Smooth muscle cell (in vitro differentiated cells): ENCODE measurements around the gene GLYR1. TPM values are rescaled to one million over a fixed set of nuclear protein-coding genes. Genes with fewer than 3 reads are reported as not detected.

ENCODE experiments used
- DNase-seq: peaks from one replicate; lab custom pipeline; 2025; ENCODE audit not compliant: unreplicated experiment; lab: John Stamatoyannopoulos, UW
- H2AFZ ChIP-seq: fragments of 200-600 bp; sonication (generic); 2 replicates; pipeline ENCODE4 v1.6.0; 2016; ENCODE audit warnings: antibody characterized with exemption, low read depth, mild to moderate bottlenecking
- H3F3A ChIP-seq: fragments of 200-600 bp; sonication (generic); 2 replicates; pipeline ENCODE4 v1.6.0; 2017; ENCODE audit warnings: antibody characterized with exemption, low read depth
- H3K27ac ChIP-seq: fragments of 200-600 bp; sonication (generic); 2 replicates; pipeline ENCODE4 v1.5.1; 2016; ENCODE audit warnings: low read depth, mild to moderate bottlenecking
- H3K27me3 ChIP-seq: fragments of 200-600 bp; sonication (generic); 2 replicates; pipeline ENCODE4 v1.6.1; 2016; ENCODE audit warnings: low read depth, mild to moderate bottlenecking
- H3K36me3 ChIP-seq: fragments of 200-600 bp; sonication (generic); 2 replicates; pipeline ENCODE4 v1.5.1; 2016; ENCODE audit warnings: low read depth
- H3K4me1 ChIP-seq: fragments of 200-600 bp; sonication (generic); 2 replicates; pipeline ENCODE4 v1.5.1; 2016; ENCODE audit warnings: low read depth
- H3K4me2 ChIP-seq: fragments of 200-600 bp; sonication (generic); 2 replicates; pipeline ENCODE4 v1.6.0; 2016; ENCODE audit warnings: mild to moderate bottlenecking
- H3K4me3 ChIP-seq: fragments of 200-600 bp; sonication (generic); 2 replicates; pipeline ENCODE4 v1.5.1; 2016; ENCODE audit warnings: mild to moderate bottlenecking
- H3K79me2 ChIP-seq: fragments of 200-600 bp; sonication (generic); 2 replicates; pipeline ENCODE4 v1.6.0; 2016; ENCODE audit warnings: low read depth, mild to moderate bottlenecking
- H3K9ac ChIP-seq: fragments of 200-600 bp; sonication (generic); 2 replicates; pipeline ENCODE4 v1.6.0; 2016; ENCODE audit warnings: low read depth
- H3K9me3 ChIP-seq: fragments of 200-600 bp; sonication (generic); replicated peaks from 2 replicates; pipeline ENCODE4 v1.5.1; 2016; ENCODE audit warnings: low read depth
- H4K20me1 ChIP-seq: fragments of 200-600 bp; sonication (generic); 2 replicates; pipeline ENCODE4 v1.6.0; 2016; ENCODE audit warnings: low read depth
- CTCF ChIP-seq: fragments of 200-600 bp; sonication (generic); IDR thresholded peaks from 2 replicates; pipeline ENCODE4 v1.5.1; 2017; ENCODE audit warnings: borderline replicate concordance, mild to moderate bottlenecking, antibody characterized with exemption; ENCODE audit not compliant: insufficient read depth, poor library complexity, severe bottlenecking
- WGBS: methylation state at CpG from one replicate; pipeline ENCODE4 v1.1.7; 2016; ENCODE audit warnings: low lambda C conversion rate; 5-methylcytosine and 5-hydroxymethylcytosine counted together
- polyA plus RNA-seq: library from polyadenylated mRNA; unstranded; fragments of >200 nt; fragmentation: Nextera tagmentation; extraction: Ambion mirVana; gene quantifications from 2 replicates; pipeline ENCODE4 v1.2.1, GENCODE V29; 2016
- total RNA-seq: library from RNA; depleted of rRNA; stranded (reverse); fragments of >200 nt; gene quantifications from 2 replicates; pipeline ENCODE4 v1.2.3, GENCODE V29; 2014

Gene GLYR1
- total and polyA plus RNA-seq, 2 experiments from 2014 or later: 26.4 to 28.9 TPM

GRCh38 chr16:4798456-4798855 is 48.6 kb downstream of the GLYR1 start:
- Histone ChIP-seq H3K4me1 (peaks cover 5% of the 10 kb centered on the region), H2AFZ (no peak overlapping the region), H3K9me3 (no peaks in the 10 kb centered on the region), H3K36me3 (no peaks in the 10 kb centered on the region), H3K27me3 (no peaks in the 10 kb centered on the region), H3K79me2 (peaks cover 4% of the 10 kb centered on the region), H3K9ac (no peak overlapping the region), H3K4me3 (no peak overlapping the region), H3K27ac (no peak overlapping the region), H4K20me1 (no peaks in the 10 kb centered on the region), H3K4me2 (no peak overlapping the region), H3F3A (peaks cover 5% of the 10 kb centered on the region)
- 97% methylated on average over 16 of the region's 16 CpGs for WGBS
- TF ChIP-seq CTCF: no peak
- DNase-seq: no peak

- Histone ChIP-seq H3K9ac (no peak overlapping the region), H3K4me2 (no peak overlapping the region), H3F3A (no peaks in the 10 kb centered on the region), H3K9me3 (no peaks in the 10 kb centered on the region), H4K20me1 (no peaks in the 10 kb centered on the region), H3K4me1 (no peaks in the 10 kb centered on the region), H3K27me3 (no peaks in the 10 kb centered on the region), H3K36me3 (no peaks in the 10 kb centered on the region), H3K4me3 (no peak overlapping the region), H2AFZ (no peak overlapping the region), H3K79me2 (peaks cover 4% of the 10 kb centered on the region), H3K27ac (no peak overlapping the region)
- DNase-seq: no peak
- 94% methylated on average over 21 of the region's 22 CpGs for WGBS
- TF ChIP-seq CTCF: no peak
Measured at GRCh38 chr16:4797805-4798252, 49.3 kb downstream of the GLYR1 start.

- WGBS: 88% methylated on average over 17 of the region's 21 CpGs
- Histone ChIP-seq H3F3A (no peaks in the 10 kb centered on the region), H3K9me3 (no peaks in the 10 kb centered on the region), H3K9ac (no peak overlapping the region), H3K4me1 (no peaks in the 10 kb centered on the region), H3K4me3 (no peak overlapping the region), H4K20me1 (no peaks in the 10 kb centered on the region), H3K27ac (no peak overlapping the region), H3K79me2 (peaks cover 4% of the 10 kb centered on the region), H3K36me3 (no peaks in the 10 kb centered on the region), H2AFZ (no peak overlapping the region), H3K4me2 (no peak overlapping the region), H3K27me3 (no peaks in the 10 kb centered on the region)
- no peak for TF ChIP-seq CTCF
- DNase-seq: no peak
Measured at GRCh38 chr16:4796982-4797804, 49.9 kb downstream of the GLYR1 start.
